Stimulated activated CD4-positive, alpha-beta T cell treated with anti-CD3 and anti-CD28 coated beads, TNF-alpha, amount 100 ng/mL, for 48 hours (primary cell): ENCODE results near the gene CCM2.

Source experiments
- DNase-seq, 3 donors: peaks; one replicate each; pipeline ENCODE4 v3.0.0-alpha.2; 2020; ENCODE audit warnings: low read depth in 3 of 3

The CCM2 gene

DNA sequence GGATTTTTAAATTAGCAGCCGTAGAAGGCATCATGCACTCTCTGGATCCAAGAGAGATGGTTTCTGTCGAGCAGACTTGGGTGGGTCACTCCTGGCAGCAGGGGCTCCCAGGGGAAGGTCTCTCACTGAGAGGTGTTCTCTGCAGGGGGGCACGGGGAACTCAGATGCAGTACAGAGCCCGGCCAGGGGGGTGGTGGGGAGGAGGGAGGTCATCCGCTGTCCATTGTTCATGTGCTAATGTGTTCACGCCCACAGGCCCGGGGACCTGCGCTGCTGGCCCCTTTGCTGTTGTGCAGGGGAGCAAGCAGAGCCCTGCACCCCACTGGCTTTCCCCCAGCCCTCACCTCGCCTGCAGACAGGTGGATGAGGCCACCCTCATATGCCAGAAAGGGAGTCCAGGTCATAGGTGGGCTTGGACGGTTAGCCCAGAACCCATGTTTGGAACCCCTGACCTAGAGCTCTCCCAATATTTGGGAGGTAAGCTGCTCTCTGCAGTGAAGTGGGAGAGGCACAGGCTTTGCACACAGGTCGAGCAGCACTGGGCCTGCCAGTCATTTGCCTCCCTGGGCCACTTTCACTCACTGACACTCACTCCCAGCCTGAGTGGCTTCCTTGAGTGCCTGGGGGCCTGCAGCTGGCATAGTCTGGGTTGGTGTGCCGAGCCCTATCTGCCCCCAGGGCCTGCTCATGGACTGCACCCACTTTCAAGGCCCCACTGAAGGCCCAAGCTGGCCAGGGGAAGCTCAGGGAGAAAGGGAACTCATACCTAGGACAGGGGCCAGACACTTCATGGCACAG is 124.1 kb downstream of the CCM2 start:
- DNase-seq, result no peak

DNA sequence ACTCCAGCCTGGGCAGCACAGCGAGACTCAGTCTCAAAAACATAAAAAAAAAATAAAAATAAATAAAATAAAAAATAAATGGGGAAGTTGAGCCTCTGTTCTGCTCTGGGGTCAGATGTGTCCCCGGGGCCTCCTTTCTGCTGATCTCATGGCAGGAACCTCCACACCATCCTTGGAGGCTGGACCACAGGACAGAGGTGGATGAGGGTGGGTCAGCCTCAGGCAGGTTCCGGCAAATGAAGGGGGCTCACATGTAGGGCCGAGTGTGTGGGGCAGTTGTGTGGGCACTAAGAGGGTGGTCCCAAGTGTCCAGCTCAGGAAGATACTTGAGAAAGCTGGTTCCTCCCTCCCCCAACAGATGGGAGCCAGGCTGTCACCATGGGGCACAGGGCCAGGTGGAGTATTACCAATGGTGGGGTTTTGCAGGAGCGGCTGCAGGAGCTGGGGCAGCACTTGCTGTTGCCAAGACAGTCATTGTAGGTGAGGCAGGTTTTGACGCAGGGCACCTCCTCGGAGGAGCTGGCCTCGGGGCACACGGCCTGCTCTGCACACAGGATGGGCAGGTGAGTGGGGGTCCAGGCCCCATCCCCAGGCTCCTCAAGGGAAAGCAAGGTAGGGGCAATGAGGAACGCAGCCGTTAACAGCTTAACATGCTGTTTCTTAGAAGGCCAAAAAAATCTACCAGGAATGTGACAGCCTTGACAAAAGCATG is 125.3 kb downstream of the CCM2 start:
- DNase-seq, result no peak
